GM12878 (cell line): Measurements from ENCODE around the gene BIVM.

Source experiments
- POLR2A ChIP-seq: IDR thresholded peaks from 2 replicates; pipeline ENCODE4 v1.6.1; 2011; ENCODE audit warnings: low read depth, mild to moderate bottlenecking, low read length
- RAD21 ChIP-seq: IDR thresholded peaks from 2 replicates; pipeline ENCODE4 v1.6.1; 2011; ENCODE audit warnings: mild to moderate bottlenecking, low read depth, low read length, moderate library complexity; ENCODE audit not compliant: insufficient read depth

DNA sequence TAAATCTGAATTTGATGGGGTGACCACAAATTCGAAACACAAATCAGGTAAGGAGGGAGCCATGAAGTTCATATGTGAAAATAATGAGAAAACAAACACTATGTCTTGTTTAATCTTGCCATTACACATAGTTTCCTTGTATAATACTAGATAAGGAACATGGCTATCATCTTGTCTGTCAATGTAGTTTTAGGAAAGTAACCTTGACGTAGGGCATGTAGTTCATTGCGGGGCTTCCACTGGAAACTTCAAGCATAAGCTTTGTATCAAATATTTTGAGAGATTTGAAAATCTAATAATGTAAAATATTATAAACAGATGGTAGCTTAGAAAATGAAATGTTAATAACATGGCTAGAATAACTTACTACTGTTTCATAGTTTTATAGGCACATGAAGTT, 8.8 kb downstream of the BIVM start:
- TF ChIP-seq POLR2A, result no peak
- no peak for TF ChIP-seq RAD21
